PC-9 (cell line): ENCODE results near the gene GCK. TPM values are rescaled to one million over a fixed set of nuclear protein-coding genes. Genes with fewer than 3 reads are reported as not detected.

ENCODE experiments used
- BruUV-seq: library from RNA; stranded (reverse); fragments of 400-500 nt; replicated peaks from 2 replicates; lab custom pipeline; 2021; lab: Mats Ljungman, UMichigan
- CTCF ChIA-PET: fragments of 300-600 bp; sonication (Branson Sonifier 250); formaldehyde crosslinking; loops from one replicate; lab custom pipeline; 2022; ENCODE audit warnings: antibody characterized with exemption; lab: Charles Lee
- POLR2A ChIA-PET: fragments of 300-600 bp; sonication (Branson Sonifier 250); formaldehyde crosslinking; loops from one replicate; lab custom pipeline; 2022; ENCODE audit warnings: antibody characterized with exemption; ENCODE audit not compliant: unreplicated experiment; lab: Charles Lee
- DNase-seq, 2 experiments: peaks; one replicate each; pipeline versions ENCODE4 v3.0.0 to v3.0.0-alpha.2; 2015 to 2022; ENCODE audit warnings: mixed read lengths in 1 of 2
- H2AFZ ChIP-seq: fragments of 200-600 bp; sonication (generic); 2 replicates; pipeline ENCODE4 v1.8.1; 2017; ENCODE audit warnings: antibody characterized with exemption
- H3F3A ChIP-seq: fragments of 200-600 bp; sonication (generic); 2 replicates; pipeline ENCODE4 v1.8.1; 2017; ENCODE audit warnings: antibody characterized with exemption, mild to moderate bottlenecking, low read depth; ENCODE audit not compliant: insufficient read depth
- H3K27ac ChIP-seq: fragments of 200-600 bp; sonication (generic); 2 replicates; pipeline ENCODE4 v1.6.1; 2016; ENCODE audit warnings: mixed run types
- H3K27me3 ChIP-seq: fragments of 200-600 bp; sonication (generic); 2 replicates; pipeline ENCODE4 v1.6.1; 2016; ENCODE audit warnings: low read depth, mixed run types; ENCODE audit not compliant: insufficient read depth
- H3K36me3 ChIP-seq: fragments of 200-600 bp; sonication (generic); 2 replicates; pipeline ENCODE4 v1.6.1; 2016; ENCODE audit warnings: low read depth, mixed run types
- H3K4me1 ChIP-seq: fragments of 200-600 bp; sonication (generic); replicated peaks from 2 replicates; pipeline ENCODE4 v1.6.1; 2016; ENCODE audit warnings: mixed run types; ENCODE audit not compliant: insufficient read depth
- H3K4me2 ChIP-seq: fragments of 200-600 bp; sonication (generic); 2 replicates; pipeline ENCODE4 v1.6.1; 2017; ENCODE audit warnings: mixed run types
- H3K4me3 ChIP-seq: fragments of 200-600 bp; sonication (generic); 2 replicates; pipeline ENCODE4 v1.6.1; 2016; ENCODE audit warnings: mixed run types
- H3K79me2 ChIP-seq: fragments of 200-600 bp; sonication (generic); 2 replicates; pipeline ENCODE4 v1.6.1; 2017; ENCODE audit warnings: low read depth, mixed run types
- H3K9me2 ChIP-seq: fragments of 200-600 bp; sonication (generic); 2 replicates; pipeline ENCODE4 v1.8.1; 2017; ENCODE audit warnings: mild to moderate bottlenecking; ENCODE audit not compliant: insufficient read depth
- H3K9me3 ChIP-seq: fragments of 200-600 bp; sonication (generic); 2 replicates; pipeline ENCODE4 v1.8.1; 2016; ENCODE audit warnings: low read depth; ENCODE audit not compliant: insufficient read depth
- H4K20me1 ChIP-seq: fragments of 200-600 bp; sonication (generic); 2 replicates; pipeline ENCODE4 v1.8.1; 2017; ENCODE audit not compliant: insufficient read depth
- CTCF ChIP-seq: fragments of 200-600 bp; sonication (generic); conservative IDR thresholded peaks from 2 replicates; pipeline ENCODE4 v1.6.1; 2017; ENCODE audit warnings: mixed run types, antibody characterized with exemption, mild to moderate bottlenecking, moderate library complexity
- EZH2 ChIP-seq: fragments of 200-600 bp; sonication (generic); IDR thresholded peaks from 2 replicates; pipeline ENCODE4 v1.8.0; 2017; ENCODE audit warnings: antibody characterized with exemption, low read depth
- intact Hi-C: fragments of 100-400 bp; cut with micrococcal nuclease; formaldehyde crosslinking; loops from one replicate; pipeline ENCODE4 v1.10.0; 2022; ENCODE audit not compliant: unreplicated experiment
- total RNA-seq: library from RNA; stranded (reverse); gene quantifications from 2 replicates; pipeline ENCODE4 v1.2.3, GENCODE V29; 2021

The GCK gene
- total RNA-seq, 1 experiment from 2014 or later = not detected

- no peaks in the 10 kb centered on the region for H3K27me3 ChIP-seq
- H3K9me3 ChIP-seq = no peaks in the 10 kb centered on the region
- H3K27ac ChIP-seq = no peak overlapping the region
- H3K79me2 ChIP-seq = no peaks in the 10 kb centered on the region
- no peak overlapping the region for H2AFZ ChIP-seq
- no peak for DNase-seq
- peaks cover 5% of the 10 kb centered on the region; the same call in 1 of the 2 replicates for H3F3A ChIP-seq
- TF ChIP-seq CTCF (no peak), EZH2 (no peak)
- POLR2A ChIA-PET = no interaction called here
- H3K4me2 ChIP-seq = no peak overlapping the region
- H3K36me3 ChIP-seq = no peaks in the 10 kb centered on the region
- H3K9me2 ChIP-seq = no peaks in the 10 kb centered on the region
- 0 out of 2 replicates have a peak, but pooled peaks cover 7% of the 10 kb centered on the region for H3K4me1 ChIP-seq
- intact Hi-C loops = no loop called here
- no TSS peak for BruUV-seq
- no peaks in the 10 kb centered on the region for H4K20me1 ChIP-seq
- H3K4me3 ChIP-seq = no peak overlapping the region
- CTCF ChIA-PET = no interaction called here
These were observed 81.9 kb downstream of the GCK start for GRCh38 chr7:44107116-44107960.

DNA sequence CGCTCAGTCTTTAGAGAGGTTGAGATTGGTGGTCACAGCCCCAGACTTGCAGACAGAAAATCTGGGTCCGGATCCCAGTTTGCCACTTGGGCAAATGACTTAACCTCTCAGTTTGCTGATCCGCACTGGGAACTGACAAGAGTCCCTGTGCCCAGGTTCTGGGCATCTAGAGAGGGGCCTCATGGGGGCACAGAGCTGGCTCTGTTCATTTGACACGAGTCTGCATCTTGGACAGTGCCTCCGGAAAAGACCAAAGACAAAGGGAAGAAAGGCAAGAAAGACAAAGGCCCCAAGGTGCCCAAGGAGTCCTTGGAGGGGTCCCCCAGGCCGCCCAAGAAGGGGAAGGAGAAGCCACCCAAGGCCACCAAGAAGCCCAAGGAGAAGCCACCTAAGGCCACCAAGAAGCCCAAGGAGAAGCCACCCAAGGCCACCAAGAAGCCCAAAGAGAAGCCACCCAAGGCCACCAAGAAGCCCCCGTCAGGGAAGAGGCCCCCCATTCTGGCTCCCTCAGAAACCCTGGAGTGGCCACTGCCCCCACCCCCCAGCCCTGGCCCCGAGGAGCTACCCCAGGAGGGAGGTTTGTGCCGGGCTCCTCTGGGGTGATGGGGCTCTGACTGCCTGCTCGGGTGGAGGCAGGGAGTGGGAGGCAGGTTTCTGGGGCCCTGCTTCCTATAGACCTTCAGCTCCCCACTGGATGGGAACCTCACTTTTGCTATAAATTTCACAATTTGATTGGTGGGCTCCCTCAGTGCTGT, 82.8 kb downstream of the GCK start:
- TF ChIP-seq CTCF = no peak
- TF ChIP-seq EZH2 = no peak
- no peaks in the 10 kb centered on the region for H3K36me3 ChIP-seq
- H3K4me3 ChIP-seq = no peak overlapping the region
- peaks cover 5% of the 10 kb centered on the region; the same call in 1 of the 2 replicates for H3F3A ChIP-seq
- H3K4me2 ChIP-seq = no peak overlapping the region
- no peak for DNase-seq
- intact Hi-C loops = no loop called here
- H4K20me1 ChIP-seq = no peaks in the 10 kb centered on the region
- CTCF ChIA-PET = no interaction called here
- H3K79me2 ChIP-seq = no peaks in the 10 kb centered on the region
- no peak overlapping the region for H3K27ac ChIP-seq
- 0 out of 2 replicates have a peak, but pooled peaks cover 7% of the 10 kb centered on the region for H3K4me1 ChIP-seq
- POLR2A ChIA-PET = interaction anchor here (0.6 kb wide), 1 partner anchor 156 kb away, joined by 3 read pairs; no protein-coding TSS in a partner anchor
- BruUV-seq = no TSS peak
- no peaks in the 10 kb centered on the region for H3K9me3 ChIP-seq
- H3K27me3 ChIP-seq = no peaks in the 10 kb centered on the region
- H2AFZ ChIP-seq = no peak overlapping the region
- H3K9me2 ChIP-seq = no peaks in the 10 kb centered on the region

- BruUV-seq = no TSS peak
- Histone ChIP-seq H3K9me2 (no peaks in the 10 kb centered on the region), H3K9me3 (no peaks in the 10 kb centered on the region), H3F3A (peaks cover 5% of the 10 kb centered on the region; the same call in 1 of the 2 replicates), H3K27me3 (no peaks in the 10 kb centered on the region), H3K4me2 (no peak overlapping the region), H3K79me2 (no peaks in the 10 kb centered on the region), H3K27ac (no peak overlapping the region), H3K4me3 (no peak overlapping the region), H2AFZ (no peak overlapping the region), H4K20me1 (no peaks in the 10 kb centered on the region), H3K36me3 (no peaks in the 10 kb centered on the region), H3K4me1 (0 out of 2 replicates have a peak, but pooled peaks cover 7% of the 10 kb centered on the region)
- intact Hi-C loops = no loop called here
- DNase-seq = no peak
- ChIA-PET CTCF (interaction anchor here (0.6 to 0.7 kb wide), 2 partner anchors 104 to 858 kb away, joined by 5 to 6 read pairs; no protein-coding TSS in a partner anchor), POLR2A (interaction anchor here (0.5 to 0.7 kb wide), 3 partner anchors 30 to 155 kb away, joined by 3 to 11 read pairs (median 3); no protein-coding TSS in a partner anchor)
- TF ChIP-seq CTCF = no peak
- no peak for TF ChIP-seq EZH2
These were observed 83.4 kb downstream of the GCK start for GRCh38 chr7:44105832-44106231.
